Coronary artery (tissue), 2 donors: ENCODE data around the gene CTSL.
A peak's percentile ranks its signal among the peaks of the same experiment; 100 is the strongest.

Experiments used
- DNase-seq: peaks from one replicate; pipeline ENCODE4 v3.0.0-alpha.2; 2017; ENCODE audit warnings: low spot score
- H3K27ac ChIP-seq, 2 donors: fragments of 200-600 bp; sonication (generic); one replicate each; pipeline ENCODE4 v1.5.1; 2016 to 2019
- H3K4me3 ChIP-seq: fragments of 200-600 bp; sonication (generic); 2 replicates; pipeline ENCODE4 v1.5.1; 2016; ENCODE audit warnings: mild to moderate bottlenecking, moderate library complexity
- CTCF ChIP-seq: fragments of 200-600 bp; sonication (generic); IDR thresholded peaks from one replicate; pipeline ENCODE4 v1.5.1; 2019; ENCODE audit warnings: antibody characterized with exemption

The CTSL gene

DNA sequence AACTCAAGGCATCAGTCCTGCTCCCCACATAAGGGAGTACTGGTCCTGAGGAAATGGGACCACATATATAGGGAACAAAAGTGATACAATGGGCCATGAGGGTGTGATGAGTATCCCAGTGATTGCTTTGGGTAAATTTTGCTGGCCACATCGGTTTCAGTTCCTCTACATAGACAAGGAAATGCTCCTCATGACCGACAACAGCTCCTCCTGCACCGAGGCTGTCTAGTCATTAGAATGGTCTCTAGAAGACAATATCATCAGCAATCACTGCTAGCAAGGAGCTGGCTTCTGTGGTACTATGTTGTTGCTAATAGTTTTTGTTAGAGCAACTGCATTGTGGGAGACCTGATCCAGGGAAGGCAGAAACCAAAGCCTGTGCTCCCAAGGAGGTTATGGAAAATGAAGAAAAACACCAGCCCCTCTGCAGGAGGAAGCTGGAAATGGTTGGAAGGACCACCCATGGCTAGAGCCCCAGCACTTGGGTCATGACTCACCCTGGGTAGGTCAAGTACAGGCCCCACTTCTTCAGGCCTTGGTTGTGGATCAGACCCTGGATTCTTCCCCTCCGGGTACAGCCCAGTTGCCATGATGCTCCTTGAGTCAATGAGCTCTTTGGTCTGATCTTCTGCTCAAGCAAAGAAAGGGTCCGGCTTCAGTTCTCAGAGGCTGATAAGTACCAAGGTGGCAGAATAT, 3.4 kb upstream of the CTSL start:
- DNase-seq, result no peak
- Histone ChIP-seq H3K4me3 (no peak overlapping the region), H3K27ac (peak overlapping the region in 1 of 2 donors; percentile 46)
- no peak for TF ChIP-seq CTCF

DNA sequence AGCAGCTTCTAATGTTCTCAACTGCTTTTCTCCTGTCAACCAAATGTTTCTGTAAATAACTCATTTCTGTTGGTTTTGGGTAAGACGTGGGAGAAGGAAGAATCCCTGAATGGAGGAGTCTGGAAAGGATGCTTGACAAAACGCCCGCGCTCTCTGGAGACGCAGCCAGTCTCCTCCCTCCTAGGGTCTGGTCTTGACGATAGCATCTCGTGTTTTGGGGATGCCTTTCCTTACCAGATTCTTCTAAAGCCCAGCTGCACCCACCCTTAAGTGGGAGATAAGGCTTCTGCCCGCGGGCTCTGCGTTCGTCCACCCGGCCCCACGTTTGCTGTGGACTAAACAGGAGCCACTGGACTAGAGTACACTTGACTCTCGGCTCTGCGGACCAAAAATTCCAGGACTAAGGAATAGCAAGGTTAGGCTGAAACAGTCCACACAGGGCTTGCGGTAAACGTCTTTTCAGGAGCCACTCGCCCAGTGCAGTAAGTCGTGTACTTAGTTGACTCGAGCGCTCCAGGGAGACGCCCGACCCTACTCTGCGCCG, 491 bp upstream of the CTSL start:
- Histone ChIP-seq H3K4me3 (peak overlapping the region; percentile 97), H3K27ac (peak overlapping the region; percentile 94 to 99)
- DNase-seq, result no peak
- TF ChIP-seq CTCF, result no peak

GRCh38 chr9:87729246-87729645, 3.3 kb downstream of the CTSL start:
- Histone ChIP-seq H3K27ac (no peak overlapping the region), H3K4me3 (peak overlapping the region; percentile 12)
- TF ChIP-seq CTCF, result no peak
- DNase-seq, result no peak

DNA sequence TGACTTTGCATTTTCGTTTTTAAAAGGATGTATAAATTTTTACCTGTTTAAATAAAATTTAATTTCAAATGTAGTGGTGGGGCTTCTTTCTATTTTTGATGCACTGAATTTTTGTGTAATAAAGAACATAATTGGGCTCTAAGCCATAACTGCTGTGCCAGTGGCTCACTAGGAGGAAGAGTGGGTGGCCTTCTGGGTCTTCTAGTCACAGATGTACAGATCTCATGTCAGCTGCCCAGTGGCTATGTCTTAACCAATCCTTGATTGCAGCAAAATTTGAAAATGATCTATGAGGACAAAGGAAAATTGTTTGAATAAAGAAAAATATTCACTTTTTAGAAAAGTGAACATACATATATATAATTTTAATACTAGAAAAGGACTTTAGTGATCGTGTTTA, 5.4 kb downstream of the CTSL start:
- Histone ChIP-seq H3K4me3 (no peak overlapping the region), H3K27ac (no peak overlapping the region)
- no peak for TF ChIP-seq CTCF
- DNase-seq, result no peak

DNA sequence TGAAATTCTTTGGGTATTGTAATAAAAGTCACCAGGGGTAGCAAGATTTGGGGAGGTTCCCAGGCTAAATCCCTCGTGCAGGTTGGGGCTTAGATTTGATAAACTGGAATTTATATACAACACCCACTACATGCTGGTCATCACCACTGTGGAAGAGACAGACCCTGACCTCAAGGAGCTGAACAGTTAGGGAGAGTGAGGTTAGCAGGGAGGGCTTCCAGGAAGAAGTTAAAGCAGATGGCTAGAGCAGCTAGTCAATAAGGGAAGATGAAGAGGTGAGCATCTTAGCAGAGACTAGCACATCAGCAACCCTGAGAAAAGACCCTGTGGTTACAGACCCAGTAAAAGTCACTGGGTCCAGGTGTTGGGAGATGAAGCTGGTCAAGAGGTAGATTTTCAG, 6.4 kb downstream of the CTSL start:
- no peak for DNase-seq
- Histone ChIP-seq H3K27ac (no peak overlapping the region), H3K4me3 (no peak overlapping the region)
- no peak for TF ChIP-seq CTCF

DNA sequence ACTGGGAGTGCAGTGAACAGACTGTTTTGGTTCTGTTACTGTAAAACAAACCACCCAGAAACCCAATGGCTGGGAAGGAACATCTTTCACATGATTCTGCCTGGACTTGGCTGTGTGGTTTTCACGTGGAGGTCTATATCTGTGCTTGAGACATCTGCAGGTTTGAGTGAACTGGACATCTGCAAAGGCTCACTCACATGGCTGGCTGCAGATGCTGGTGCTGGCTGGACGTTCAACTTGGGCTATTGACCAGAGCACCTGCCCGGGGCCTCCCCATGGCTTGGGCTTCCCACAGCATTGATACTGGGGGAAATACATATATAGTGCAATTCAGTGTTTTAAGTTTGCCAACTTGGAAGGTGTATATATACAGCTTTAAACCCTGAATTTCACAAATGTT, 6.8 kb downstream of the CTSL start:
- no peak for TF ChIP-seq CTCF

More for the DNA sequence above, 6.8 kb downstream of the CTSL start:
- Histone ChIP-seq H3K4me3 (no peak overlapping the region), H3K27ac (no peak overlapping the region)
- DNase-seq, result no peak
